Measurements from ENCODE around the gene KIRREL3.
"Not testable (repeated sequence)": the region's sequence is repeated elsewhere in the genome, so short reads cannot be mapped to it uniquely, and the experiment has no call there.

The KIRREL3 gene

GRCh38 chr11:126963603-126964363, 36.8 kb downstream of the KIRREL3 start:
- H3K9ac ChIP-seq (ENCODE audit: low read length) = no peak overlapping the region

GRCh38 chr11:126963115-126963514, 37.5 kb downstream of the KIRREL3 start:
- no peak overlapping the region for H3K27ac ChIP-seq (ENCODE audit: low read length)
- H2AFZ ChIP-seq (ENCODE audit: low read depth, low read length) = no peak overlapping the region
- H3K9me3 ChIP-seq (ENCODE audit: insufficient read depth, low read length) = no peaks in the 10 kb centered on the region
- H3K4me3 ChIP-seq (ENCODE audit: low read length) = no peak overlapping the region
- no peaks in the 10 kb centered on the region for H3K36me3 ChIP-seq (replicated peaks; ENCODE audit: low read depth, low read length)
- no peak overlapping the region for H3K9ac ChIP-seq (ENCODE audit: low read length)
- no peak for TF ChIP-seq EZH2phosphoT487 (IDR thresholded peaks at IDR 0.05; ENCODE audit: low read depth)
- TF ChIP-seq, protein P1, sequence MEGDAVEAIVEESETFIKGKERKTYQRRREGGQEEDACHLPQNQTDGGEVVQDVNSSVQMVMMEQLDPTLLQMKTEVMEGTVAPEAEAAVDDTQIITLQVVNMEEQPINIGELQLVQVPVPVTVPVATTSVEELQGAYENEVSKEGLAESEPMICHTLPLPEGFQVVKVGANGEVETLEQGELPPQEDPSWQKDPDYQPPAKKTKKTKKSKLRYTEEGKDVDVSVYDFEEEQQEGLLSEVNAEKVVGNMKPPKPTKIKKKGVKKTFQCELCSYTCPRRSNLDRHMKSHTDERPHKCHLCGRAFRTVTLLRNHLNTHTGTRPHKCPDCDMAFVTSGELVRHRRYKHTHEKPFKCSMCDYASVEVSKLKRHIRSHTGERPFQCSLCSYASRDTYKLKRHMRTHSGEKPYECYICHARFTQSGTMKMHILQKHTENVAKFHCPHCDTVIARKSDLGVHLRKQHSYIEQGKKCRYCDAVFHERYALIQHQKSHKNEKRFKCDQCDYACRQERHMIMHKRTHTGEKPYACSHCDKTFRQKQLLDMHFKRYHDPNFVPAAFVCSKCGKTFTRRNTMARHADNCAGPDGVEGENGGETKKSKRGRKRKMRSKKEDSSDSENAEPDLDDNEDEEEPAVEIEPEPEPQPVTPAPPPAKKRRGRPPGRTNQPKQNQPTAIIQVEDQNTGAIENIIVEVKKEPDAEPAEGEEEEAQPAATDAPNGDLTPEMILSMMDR (IDR thresholded peaks at IDR 0.05; ENCODE audit: low read depth, low read length) = no peak
- peaks cover 47% of the 10 kb centered on the region for H3K27me3 ChIP-seq (ENCODE audit: low read depth, low read length)
- no peaks in the 10 kb centered on the region for H3K4me1 ChIP-seq (ENCODE audit: low read length)
- no peak overlapping the region for H3K4me2 ChIP-seq (ENCODE audit: low read length)
- no peaks in the 10 kb centered on the region for H3K79me2 ChIP-seq (ENCODE audit: low read length)
- H4K20me1 ChIP-seq (ENCODE audit: insufficient read depth, low read length) = no peaks in the 10 kb centered on the region

More at GRCh38 chr11:126963603-126964363, 36.8 kb downstream of the KIRREL3 start:
- Histone ChIP-seq H2AFZ (ENCODE audit: low read depth, low read length) (no peak overlapping the region), H3K9me3 (ENCODE audit: insufficient read depth, low read length) (no peaks in the 10 kb centered on the region), H3K27ac (ENCODE audit: low read length) (no peak overlapping the region), H4K20me1 (ENCODE audit: insufficient read depth, low read length) (no peaks in the 10 kb centered on the region), H3K4me2 (ENCODE audit: low read length) (no peak overlapping the region), H3K27me3 (ENCODE audit: low read depth, low read length) (peaks cover 49% of the 10 kb centered on the region), H3K79me2 (ENCODE audit: low read length) (no peaks in the 10 kb centered on the region), H3K4me1 (ENCODE audit: low read length) (no peaks in the 10 kb centered on the region), H3K36me3 (replicated peaks; ENCODE audit: low read depth, low read length) (no peaks in the 10 kb centered on the region), H3K4me3 (ENCODE audit: low read length) (no peak overlapping the region)
- TF ChIP-seq, protein P1 (IDR thresholded peaks at IDR 0.05; ENCODE audit: low read depth, low read length) = no peak
- no peak for TF ChIP-seq EZH2phosphoT487 (IDR thresholded peaks at IDR 0.05; ENCODE audit: low read depth)

DNA sequence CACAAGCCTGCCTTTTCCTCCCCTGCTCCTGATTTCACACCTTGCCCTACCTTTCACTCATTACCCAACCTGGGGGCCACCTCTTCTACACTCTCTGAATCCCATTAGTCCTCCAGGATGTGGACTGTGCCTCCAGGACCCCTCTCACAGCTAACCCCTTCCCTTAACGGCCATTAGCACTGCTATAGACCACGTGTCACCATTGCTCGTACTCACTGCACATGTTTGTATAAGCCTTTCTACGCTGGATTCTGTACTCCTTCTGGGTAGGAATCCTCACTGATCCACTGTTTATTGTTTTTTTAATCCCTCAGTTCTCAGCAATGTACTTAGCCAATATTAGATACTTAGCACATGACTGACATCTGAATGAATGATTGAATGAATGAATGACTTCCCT, 40.9 kb downstream of the KIRREL3 start:
- Histone ChIP-seq H3K4me1 (ENCODE audit: low read length) (no peaks in the 10 kb centered on the region), H3K4me3 (ENCODE audit: low read length) (no peak overlapping the region), H4K20me1 (ENCODE audit: insufficient read depth, low read length) (no peaks in the 10 kb centered on the region; the same call in 1 of the 2 replicates), H3K36me3 (replicated peaks; ENCODE audit: low read depth, low read length) (no peaks in the 10 kb centered on the region), H3K9me3 (ENCODE audit: insufficient read depth, low read length) (no peaks in the 10 kb centered on the region), H3K79me2 (ENCODE audit: low read length) (no peaks in the 10 kb centered on the region), H3K9ac (ENCODE audit: low read length) (no peak overlapping the region), H3K27ac (ENCODE audit: low read length) (no peak overlapping the region), H2AFZ (ENCODE audit: low read depth, low read length) (no peak overlapping the region), H3K27me3 (ENCODE audit: low read depth, low read length) (peaks cover 32% of the 10 kb centered on the region), H3K4me2 (ENCODE audit: low read length) (no peak overlapping the region)
- TF ChIP-seq, protein P1 (IDR thresholded peaks at IDR 0.05; ENCODE audit: low read depth, low read length) = no peak
- TF ChIP-seq EZH2phosphoT487 (IDR thresholded peaks at IDR 0.05; ENCODE audit: low read depth) = no peak

DNA sequence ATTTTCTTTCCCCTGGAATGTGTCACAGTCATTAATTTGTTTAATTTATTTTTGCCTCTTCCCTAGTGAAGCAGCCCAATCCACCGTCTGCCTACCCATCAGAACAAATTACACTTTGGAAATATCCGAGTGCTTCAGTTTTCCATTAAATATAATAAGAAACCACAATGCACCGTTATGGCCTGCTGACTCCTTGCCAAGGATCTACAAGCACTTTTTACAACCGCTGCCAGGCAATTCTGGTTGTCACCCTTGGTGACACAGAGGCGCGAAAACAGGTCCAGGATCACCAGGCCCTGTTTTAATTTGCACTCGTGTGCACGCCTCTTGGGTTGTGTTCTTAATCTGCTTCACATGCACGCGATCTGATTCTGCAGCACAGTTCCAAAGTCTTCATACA, 43.9 kb downstream of the KIRREL3 start:
- no peaks in the 10 kb centered on the region for H3K36me3 ChIP-seq (replicated peaks; ENCODE audit: low read depth, low read length)
- TF ChIP-seq, protein P1 (IDR thresholded peaks at IDR 0.05; ENCODE audit: low read depth, low read length) = no peak
- no peak for TF ChIP-seq EZH2phosphoT487 (IDR thresholded peaks at IDR 0.05; ENCODE audit: low read depth)

GRCh38 chr11:126952533-126952932, 48.0 kb downstream of the KIRREL3 start:
- H3K4me3 ChIP-seq (ENCODE audit: low read length); H3K9ac ChIP-seq (ENCODE audit: low read length); H4K20me1 ChIP-seq (ENCODE audit: insufficient read depth, low read length); H3K79me2 ChIP-seq (ENCODE audit: low read length); H3K36me3 ChIP-seq (replicated peaks; ENCODE audit: low read depth, low read length); H3K4me2 ChIP-seq (ENCODE audit: low read length); H3K27ac ChIP-seq (ENCODE audit: low read length); H3K9me3 ChIP-seq (ENCODE audit: insufficient read depth, low read length); H2AFZ ChIP-seq (ENCODE audit: low read depth, low read length): not testable (repeated sequence)
- H3K4me1 ChIP-seq (ENCODE audit: low read length) = peaks cover 10% of the 10 kb centered on the region
- H3K27me3 ChIP-seq (ENCODE audit: low read depth, low read length) = peaks cover 31% of the 10 kb centered on the region

More for the DNA sequence above, 43.9 kb downstream of the KIRREL3 start:
- Histone ChIP-seq H3K9me3 (ENCODE audit: insufficient read depth, low read length) (no peaks in the 10 kb centered on the region), H3K27me3 (ENCODE audit: low read depth, low read length) (peaks cover 22% of the 10 kb centered on the region; the same call in 1 of the 2 replicates), H3K79me2 (ENCODE audit: low read length) (no peaks in the 10 kb centered on the region), H2AFZ (ENCODE audit: low read depth, low read length) (no peak overlapping the region), H3K4me1 (ENCODE audit: low read length) (peaks cover 3% of the 10 kb centered on the region), H3K4me2 (ENCODE audit: low read length) (no peak overlapping the region), H3K4me3 (ENCODE audit: low read length) (no peak overlapping the region), H3K9ac (ENCODE audit: low read length) (no peak overlapping the region), H3K27ac (ENCODE audit: low read length) (no peak overlapping the region), H4K20me1 (ENCODE audit: insufficient read depth, low read length) (no peaks in the 10 kb centered on the region; the same call in 1 of the 2 replicates)
